ENCODE results near the gene CHST2. TPM values are rescaled to one million over a fixed set of nuclear protein-coding genes. Genes with fewer than 3 reads are reported as not detected.

Gene CHST2
- total and polyA plus RNA-seq, 2 donors (not counting 1 experiment from before 2014, with no cell fraction given): 1.1 to 2.6 TPM

GRCh38 chr3:143166376-143166775 lies 46.8 kb downstream of the CHST2 start:
- no peak overlapping the region for H3K4me2 ChIP-seq (ENCODE audit: extremely low read depth, insufficient read depth, low read length)
- no peak overlapping the region for H3K9ac ChIP-seq (ENCODE audit: insufficient read depth, low read length)
- H4K20me1 ChIP-seq (ENCODE audit: control insufficient read depth, extremely low read depth, insufficient read depth, low read length): no peaks in the 10 kb centered on the region
- no peak for DNase-seq (ENCODE audit: low read depth in 2 of 2)
- H3K79me2 ChIP-seq (ENCODE audit: control insufficient read depth, insufficient read depth, low read length): no peaks in the 10 kb centered on the region
- H3K36me3 ChIP-seq (ENCODE audit: control insufficient read depth, insufficient read depth, low read length): no peaks in the 10 kb centered on the region
- H3K4me1 ChIP-seq (ENCODE audit: control insufficient read depth, extremely low read depth, insufficient read depth, low read length): peaks cover 15% of the 10 kb centered on the region
- H2AFZ ChIP-seq (ENCODE audit: low read length): no peak overlapping the region
- TF ChIP-seq EZH2 (IDR thresholded peaks at IDR 0.05; ENCODE audit: low read length, missing control alignments) (no peak), CTCF (conservative IDR thresholded peaks at IDR 0.05 in 1 of 2, IDR thresholded peaks at IDR 0.05 in 1 of 2; ENCODE audit: low read depth in 1 of 2, low read length in 2 of 2) (no peak)
- no peaks in the 10 kb centered on the region for H3K9me3 ChIP-seq (ENCODE audit: control insufficient read depth, insufficient read depth, low read depth, low read length)
- no peak overlapping the region for H3K4me3 ChIP-seq (replicated peaks in 1 of 4; ENCODE audit: control extremely low read depth in 1 of 4, insufficient read depth in 1 of 4, low read depth in 3 of 4, low read length in 4 of 4)
- H3K27me3 ChIP-seq (ENCODE audit: control insufficient read depth, insufficient read depth, low read length): no peaks in the 10 kb centered on the region
- H3K27ac ChIP-seq (ENCODE audit: insufficient read depth, low read length): no peak overlapping the region

GRCh38 chr3:143167969-143168854 lies 48.6 kb downstream of the CHST2 start:
- no peak overlapping the region for H3K27ac ChIP-seq (ENCODE audit: insufficient read depth, low read length)
- no peaks in the 10 kb centered on the region for H3K9me3 ChIP-seq (ENCODE audit: control insufficient read depth, insufficient read depth, low read depth, low read length)
- H3K36me3 ChIP-seq (ENCODE audit: control insufficient read depth, insufficient read depth, low read length): no peaks in the 10 kb centered on the region
- H2AFZ ChIP-seq (ENCODE audit: low read length): no peak overlapping the region
- H3K27me3 ChIP-seq (ENCODE audit: control insufficient read depth, insufficient read depth, low read length): no peaks in the 10 kb centered on the region
- H3K4me1 ChIP-seq (ENCODE audit: control insufficient read depth, extremely low read depth, insufficient read depth, low read length): peaks cover 16% of the 10 kb centered on the region
- H3K4me2 ChIP-seq (ENCODE audit: extremely low read depth, insufficient read depth, low read length): no peak overlapping the region
- H3K4me3 ChIP-seq (replicated peaks in 1 of 4; ENCODE audit: control extremely low read depth in 1 of 4, insufficient read depth in 1 of 4, low read depth in 3 of 4, low read length in 4 of 4): no peak overlapping the region
- H3K9ac ChIP-seq (ENCODE audit: insufficient read depth, low read length): no peak overlapping the region
- no peaks in the 10 kb centered on the region for H3K79me2 ChIP-seq (ENCODE audit: control insufficient read depth, insufficient read depth, low read length)
- TF ChIP-seq EZH2 (IDR thresholded peaks at IDR 0.05; ENCODE audit: low read length, missing control alignments) (no peak), CTCF (conservative IDR thresholded peaks at IDR 0.05 in 1 of 2, IDR thresholded peaks at IDR 0.05 in 1 of 2; ENCODE audit: low read depth in 1 of 2, low read length in 2 of 2) (no peak)
- DNase-seq (ENCODE audit: low read depth in 2 of 2): peak; percentile 50 to 56
- no peaks in the 10 kb centered on the region for H4K20me1 ChIP-seq (ENCODE audit: control insufficient read depth, extremely low read depth, insufficient read depth, low read length)

- H3K4me2 ChIP-seq (ENCODE audit: extremely low read depth, insufficient read depth, low read length): no peak overlapping the region
- no peaks in the 10 kb centered on the region for H3K36me3 ChIP-seq (ENCODE audit: control insufficient read depth, insufficient read depth, low read length)
- H3K27ac ChIP-seq (ENCODE audit: insufficient read depth, low read length): no peak overlapping the region
- no peaks in the 10 kb centered on the region for H4K20me1 ChIP-seq (ENCODE audit: control insufficient read depth, extremely low read depth, insufficient read depth, low read length)
- no peaks in the 10 kb centered on the region for H3K79me2 ChIP-seq (ENCODE audit: control insufficient read depth, insufficient read depth, low read length)
- no peaks in the 10 kb centered on the region for H3K9me3 ChIP-seq (ENCODE audit: control insufficient read depth, insufficient read depth, low read depth, low read length)
- no peak overlapping the region for H2AFZ ChIP-seq (ENCODE audit: low read length)
- H3K27me3 ChIP-seq (ENCODE audit: control insufficient read depth, insufficient read depth, low read length): no peaks in the 10 kb centered on the region
- TF ChIP-seq CTCF (conservative IDR thresholded peaks at IDR 0.05 in 1 of 2, IDR thresholded peaks at IDR 0.05 in 1 of 2; ENCODE audit: low read depth in 1 of 2, low read length in 2 of 2): no peak
- TF ChIP-seq EZH2 (IDR thresholded peaks at IDR 0.05; ENCODE audit: low read length, missing control alignments): no peak
- no peak overlapping the region for H3K9ac ChIP-seq (ENCODE audit: insufficient read depth, low read length)
- no peak for DNase-seq (ENCODE audit: low read depth in 2 of 2)
- H3K4me3 ChIP-seq (replicated peaks in 1 of 4; ENCODE audit: control extremely low read depth in 1 of 4, insufficient read depth in 1 of 4, low read depth in 3 of 4, low read length in 4 of 4): no peak overlapping the region
- H3K4me1 ChIP-seq (ENCODE audit: control insufficient read depth, extremely low read depth, insufficient read depth, low read length): peaks cover 16% of the 10 kb centered on the region
Measured at GRCh38 chr3:143168855-143169192, 49.3 kb downstream of the CHST2 start.

All from fibroblast of lung (primary cell).